ENCODE results near the gene HID1.

Gene HID1

GRCh38 chr17:74979408-74980146 lies 7.0 kb upstream of the HID1 start:
- TF ChIP-seq CTCF (IDR thresholded peaks at IDR 0.05), result no peak

GRCh38 chr17:74978240-74978639 lies 5.7 kb upstream of the HID1 start:
- no peak for TF ChIP-seq CTCF (IDR thresholded peaks at IDR 0.05)

GRCh38 chr17:74977802-74978201 lies 5.2 kb upstream of the HID1 start:
- TF ChIP-seq CTCF (IDR thresholded peaks at IDR 0.05), result no peak

GRCh38 chr17:74975943-74976342 lies 3.4 kb upstream of the HID1 start:
- TF ChIP-seq CTCF (IDR thresholded peaks at IDR 0.05), result no peak

- no peak for TF ChIP-seq CTCF (IDR thresholded peaks at IDR 0.05)
Measured at GRCh38 chr17:74972973-74973328, 392 bp upstream of the HID1 start.

GRCh38 chr17:74971842-74972106 lies 785 bp downstream of the HID1 start:
- no peak for TF ChIP-seq CTCF (IDR thresholded peaks at IDR 0.05)

- TF ChIP-seq CTCF (IDR thresholded peaks at IDR 0.05), result no peak
Measured at GRCh38 chr17:74971069-74971841, 1.3 kb downstream of the HID1 start.
